GM19099 (cell line): ENCODE results near the gene KREMEN1.

Experiments used
- POLR2A ChIP-seq: IDR thresholded peaks from 3 replicates; pipeline ENCODE4 v1.6.1; 2011; ENCODE audit warnings: low read depth; ENCODE audit not compliant: insufficient read length; ENCODE audit errors: extremely low read depth

The KREMEN1 gene

DNA sequence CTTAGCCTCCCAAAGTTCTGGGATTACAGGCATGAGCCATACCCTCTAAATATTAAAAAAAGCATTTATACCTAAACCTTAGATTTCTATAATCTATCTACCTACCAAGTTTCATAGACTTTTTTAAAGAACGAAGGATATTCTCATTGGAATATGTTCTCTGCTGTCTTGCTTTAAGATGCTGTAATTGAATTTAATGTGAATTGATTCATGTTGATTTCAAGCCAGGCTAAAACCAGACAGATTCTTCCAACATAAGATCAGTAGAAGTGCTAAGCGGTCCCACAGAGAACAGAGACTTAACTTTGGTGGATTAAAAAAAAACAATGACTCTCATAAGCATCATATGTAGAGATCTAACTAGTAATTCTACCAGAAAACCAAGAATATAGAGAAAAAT, 14.2 kb downstream of the KREMEN1 start:
- TF ChIP-seq POLR2A: no peak

DNA sequence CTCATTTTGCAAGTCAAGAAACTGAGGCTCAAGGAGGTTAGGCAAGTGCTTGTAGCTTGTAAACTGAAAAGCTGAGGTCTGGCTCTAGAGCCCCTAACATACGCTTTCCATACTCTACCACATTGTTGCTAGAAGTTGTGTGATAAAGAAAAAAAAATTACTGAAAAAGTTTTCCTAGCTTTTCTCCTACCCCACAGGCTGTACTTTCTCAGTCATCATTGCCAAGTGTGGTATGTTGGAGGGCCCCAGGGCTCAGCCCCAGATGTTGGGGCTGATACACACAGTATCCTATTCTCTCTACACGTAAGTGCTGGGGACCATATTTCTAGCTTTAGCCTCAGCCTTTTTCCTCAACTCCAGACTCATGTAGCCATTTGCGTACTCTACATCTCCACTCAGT, 16.0 kb downstream of the KREMEN1 start:
- TF ChIP-seq POLR2A: no peak

DNA sequence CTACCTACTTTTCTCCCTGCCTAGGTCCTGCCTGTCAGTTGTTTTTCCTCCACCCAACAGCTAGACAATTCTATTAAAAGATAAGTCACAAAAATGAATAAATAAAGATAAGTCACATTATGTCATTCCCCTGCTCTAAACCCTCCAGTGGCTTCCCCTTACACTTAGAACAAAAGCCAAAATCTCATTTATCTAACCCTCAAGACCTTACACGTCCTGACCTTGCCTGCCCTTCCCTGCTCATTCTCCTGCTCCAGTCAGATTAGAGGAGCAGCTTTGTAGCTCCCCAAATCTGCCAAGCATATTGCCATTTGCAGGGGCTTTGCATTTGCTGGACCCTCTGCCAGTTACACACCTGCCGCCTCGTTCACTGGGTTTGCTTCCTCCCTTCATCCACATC, 16.7 kb downstream of the KREMEN1 start:
- no peak for TF ChIP-seq POLR2A

DNA sequence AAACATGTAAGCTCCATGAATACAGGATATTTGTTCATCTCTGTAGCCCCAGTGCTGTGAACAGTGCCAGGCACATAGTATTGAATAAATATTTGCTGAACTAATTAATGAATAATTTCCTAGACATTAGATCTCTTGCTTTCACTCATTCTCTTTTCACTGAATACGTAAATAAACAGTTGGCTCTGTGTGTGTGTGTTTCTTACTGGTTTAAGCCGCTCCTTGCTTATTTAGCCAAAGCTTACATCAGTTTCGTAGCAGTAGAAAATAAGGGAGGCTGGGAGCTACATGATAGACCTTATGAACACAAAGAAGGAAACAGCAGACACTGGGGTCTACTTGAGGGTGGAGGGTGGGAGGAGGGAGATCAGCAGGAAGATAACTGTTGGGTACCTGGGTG, 17.2 kb downstream of the KREMEN1 start:
- TF ChIP-seq POLR2A: no peak

DNA sequence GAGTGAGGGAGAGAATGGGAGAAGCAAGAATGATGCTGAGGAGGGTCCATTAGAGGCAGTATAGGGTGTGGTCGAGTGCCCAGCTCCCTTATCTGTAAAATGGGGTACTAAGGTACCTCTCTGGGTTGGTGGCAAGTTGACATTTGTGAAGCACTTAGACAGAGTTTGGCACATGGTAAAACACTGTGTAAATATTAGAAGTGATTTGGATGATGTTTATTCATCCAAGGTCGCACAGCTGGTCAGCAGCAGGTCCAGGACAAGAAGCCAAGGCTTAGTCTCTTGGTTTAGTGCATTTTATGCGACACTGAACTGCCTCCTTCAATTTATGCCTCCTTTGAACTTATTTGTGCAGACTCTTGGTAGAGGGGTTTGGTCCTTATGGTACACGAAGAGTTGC, 19.4 kb downstream of the KREMEN1 start:
- no peak for TF ChIP-seq POLR2A

DNA sequence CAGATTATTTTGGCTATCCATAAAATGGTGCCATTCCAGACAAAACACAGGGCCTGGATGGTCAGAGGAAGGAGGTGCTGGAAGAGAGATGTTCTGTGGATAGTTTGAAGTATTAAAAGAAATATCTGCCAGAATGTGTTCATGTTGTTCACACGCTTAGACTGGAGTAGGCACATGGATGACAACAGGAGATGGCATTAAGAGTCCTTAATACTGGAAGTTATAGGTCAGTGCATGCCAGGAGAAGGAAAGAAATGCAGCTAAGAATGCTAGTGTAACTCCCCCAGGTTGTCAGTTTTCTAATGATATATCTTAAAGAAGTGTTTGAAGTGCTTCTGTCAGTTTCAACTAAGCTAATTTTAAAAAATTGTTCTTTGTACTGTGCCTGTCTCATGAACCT, 20.2 kb downstream of the KREMEN1 start:
- TF ChIP-seq POLR2A: no peak

DNA sequence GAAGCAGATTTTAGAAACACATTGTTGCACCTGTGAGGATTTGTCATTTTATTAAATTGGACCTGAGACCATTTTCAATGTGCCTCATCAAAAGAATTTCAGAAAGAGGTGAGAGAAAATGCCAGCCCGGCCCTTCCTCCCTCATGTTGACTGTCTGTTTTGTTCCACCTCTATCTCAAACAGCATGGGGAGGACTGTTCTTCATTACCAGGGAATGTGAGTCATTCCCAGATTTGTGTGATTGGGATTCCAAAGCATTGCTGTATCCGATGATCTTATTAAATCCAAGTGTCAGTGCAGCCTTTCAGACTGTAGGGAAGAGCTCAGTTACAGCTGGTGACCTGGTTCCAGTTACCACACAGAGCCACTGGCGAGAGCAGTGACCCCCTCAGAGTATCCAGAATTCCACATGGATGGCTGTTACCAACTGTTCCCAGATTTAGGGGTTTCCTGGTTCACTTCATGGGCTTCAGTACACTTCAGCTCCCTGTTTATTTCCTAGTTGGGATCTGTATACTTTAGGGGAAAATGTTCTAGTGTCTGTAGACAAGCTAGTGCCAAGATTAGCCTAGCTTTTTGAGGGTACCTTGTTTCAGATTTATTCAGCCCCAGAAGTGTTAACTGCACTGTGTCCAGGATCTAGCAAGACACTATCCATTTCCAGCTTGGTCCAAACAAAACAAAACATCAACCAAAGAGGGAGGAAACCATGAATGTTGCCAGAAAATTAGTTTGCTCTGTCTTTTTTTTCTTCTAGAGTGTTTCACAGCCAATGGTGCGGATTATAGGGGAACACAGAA, 20.9 kb downstream of the KREMEN1 start:
- no peak for TF ChIP-seq POLR2A

DNA sequence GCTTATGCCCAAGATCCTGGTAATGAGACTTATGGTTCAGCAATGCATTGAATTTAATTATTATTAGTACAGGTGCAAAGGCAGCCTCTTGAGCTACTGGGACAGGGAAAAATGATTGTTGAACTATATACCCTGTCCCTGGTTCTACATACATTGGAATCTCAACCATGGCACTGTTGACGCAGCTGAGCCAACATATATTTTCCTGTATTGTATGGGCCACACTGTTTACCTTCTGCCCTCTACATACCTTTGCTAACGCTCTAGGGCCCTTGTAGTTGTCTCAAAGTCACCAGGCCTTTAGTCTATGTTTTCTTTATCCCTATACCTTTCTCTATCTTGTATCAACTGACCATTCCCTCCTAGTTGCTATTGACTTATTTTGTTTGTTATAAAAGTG, 22.6 kb downstream of the KREMEN1 start:
- TF ChIP-seq POLR2A: no peak

DNA sequence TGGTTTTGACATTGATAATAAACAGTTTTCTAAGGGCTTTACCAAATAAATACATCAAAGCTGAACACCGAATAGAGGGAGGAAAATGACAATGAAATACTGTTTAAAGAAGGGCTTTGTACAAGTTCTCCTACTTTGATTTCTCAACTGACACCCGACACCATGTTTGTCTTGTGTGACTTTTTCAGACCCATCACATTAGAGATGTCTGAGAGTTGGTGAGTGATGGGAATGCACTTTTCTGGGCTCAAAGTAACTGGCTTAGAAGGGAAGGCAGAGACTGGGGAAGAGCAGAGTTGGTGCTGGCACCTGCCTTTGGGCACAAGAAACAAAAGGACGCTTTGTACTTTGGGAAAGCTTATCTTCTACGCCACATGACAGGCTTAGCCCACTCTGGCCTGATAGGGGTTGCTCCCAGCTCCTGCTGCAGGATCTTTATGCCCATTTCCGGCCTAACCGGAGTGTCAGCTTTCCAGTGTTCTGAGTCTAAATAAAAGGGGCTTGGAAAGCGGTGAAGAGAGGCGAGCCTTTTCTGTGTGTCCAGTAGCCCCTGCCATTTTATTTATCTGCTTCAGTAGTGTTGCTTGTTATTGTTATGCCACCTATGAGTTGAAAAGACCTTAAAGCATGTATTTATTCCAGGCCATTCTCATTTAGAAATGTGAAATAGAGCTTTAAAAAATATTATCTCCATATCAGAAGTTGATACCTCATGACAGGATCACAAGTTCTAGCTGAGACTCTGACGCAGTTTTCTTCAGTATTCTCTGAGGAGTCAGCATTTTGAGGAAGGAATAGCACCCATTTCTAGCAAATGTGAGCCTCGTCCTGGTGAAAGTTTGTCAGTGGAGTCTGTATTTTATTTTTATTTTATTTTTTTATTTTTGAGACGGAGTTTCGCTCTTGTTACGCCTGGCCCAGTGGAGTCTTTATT, 24.2 kb downstream of the KREMEN1 start:
- TF ChIP-seq POLR2A: no peak

DNA sequence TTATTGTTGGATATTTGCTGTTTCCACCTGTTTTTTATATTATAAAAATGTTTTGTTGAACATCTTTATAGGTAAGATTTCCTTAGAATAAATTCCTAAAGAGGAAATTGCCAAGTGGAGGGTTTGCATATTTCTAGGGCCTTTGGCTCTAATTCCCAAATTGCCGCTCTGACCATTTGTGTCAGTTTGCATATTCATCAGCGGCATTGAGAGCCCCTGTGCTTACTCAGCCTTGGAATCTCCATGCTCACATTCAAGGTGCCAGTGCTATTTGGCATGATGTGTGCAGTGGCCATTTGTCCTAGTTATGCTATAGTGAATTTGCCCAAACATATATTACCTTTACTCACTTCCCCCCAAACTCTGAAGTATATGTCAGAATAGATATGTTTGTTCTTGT, 25.5 kb downstream of the KREMEN1 start:
- no peak for TF ChIP-seq POLR2A

DNA sequence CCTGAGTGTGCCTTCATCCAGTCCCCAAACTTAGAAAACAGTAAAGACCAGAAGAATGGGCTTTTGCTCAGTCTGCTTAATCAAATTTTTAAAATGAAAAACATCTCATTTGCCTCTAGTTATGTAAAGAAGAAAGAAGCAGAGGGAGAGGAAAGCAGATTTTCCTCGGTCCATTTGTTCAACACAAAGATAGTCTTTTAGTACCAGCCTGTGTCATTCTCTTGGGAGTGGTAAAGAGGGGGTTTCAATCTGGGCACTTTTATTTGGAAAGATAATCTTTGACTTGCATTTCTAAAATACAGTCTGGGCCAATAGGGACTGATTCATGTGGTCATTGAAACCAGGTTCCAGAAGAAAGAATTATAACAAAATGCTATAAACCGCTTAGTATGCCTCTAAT, 29.5 kb downstream of the KREMEN1 start:
- TF ChIP-seq POLR2A: no peak

DNA sequence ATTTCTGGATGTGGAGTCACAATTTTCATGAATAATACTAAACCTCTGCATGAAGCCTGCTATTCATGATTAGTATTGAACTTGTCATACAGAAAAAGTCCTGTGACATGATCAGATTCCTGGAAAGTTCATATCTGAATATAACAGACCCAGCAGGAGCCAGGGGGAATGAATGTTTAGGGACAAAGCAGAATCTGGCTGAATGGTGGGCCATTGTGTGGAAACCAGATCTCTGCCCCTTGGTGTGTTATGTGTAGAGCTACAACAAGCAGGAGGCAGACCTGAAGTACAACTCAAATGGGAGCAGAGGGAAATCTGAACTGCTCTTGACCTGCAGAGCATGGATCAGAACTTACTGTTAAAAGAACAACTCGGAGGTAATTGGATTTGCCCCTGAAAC, 30.3 kb downstream of the KREMEN1 start:
- TF ChIP-seq POLR2A: no peak

DNA sequence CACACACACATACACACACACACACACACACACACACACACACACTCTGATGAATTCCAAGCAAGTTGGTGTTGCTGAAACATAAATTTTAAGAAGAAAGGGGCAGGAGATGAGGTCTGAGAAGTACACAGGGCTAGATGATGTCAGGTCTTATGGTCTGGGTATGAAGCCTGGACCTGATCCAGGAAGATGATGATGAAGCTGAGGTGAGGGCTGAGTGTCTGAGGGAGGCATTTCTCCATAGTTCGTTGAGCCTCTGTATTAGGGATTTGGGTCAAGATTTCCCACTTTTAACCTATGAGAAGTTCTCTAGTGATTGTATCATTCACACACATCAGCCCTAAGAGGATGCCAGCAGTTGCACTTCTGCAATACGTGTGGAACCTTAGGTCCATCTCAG, 32.6 kb downstream of the KREMEN1 start:
- TF ChIP-seq POLR2A: no peak

DNA sequence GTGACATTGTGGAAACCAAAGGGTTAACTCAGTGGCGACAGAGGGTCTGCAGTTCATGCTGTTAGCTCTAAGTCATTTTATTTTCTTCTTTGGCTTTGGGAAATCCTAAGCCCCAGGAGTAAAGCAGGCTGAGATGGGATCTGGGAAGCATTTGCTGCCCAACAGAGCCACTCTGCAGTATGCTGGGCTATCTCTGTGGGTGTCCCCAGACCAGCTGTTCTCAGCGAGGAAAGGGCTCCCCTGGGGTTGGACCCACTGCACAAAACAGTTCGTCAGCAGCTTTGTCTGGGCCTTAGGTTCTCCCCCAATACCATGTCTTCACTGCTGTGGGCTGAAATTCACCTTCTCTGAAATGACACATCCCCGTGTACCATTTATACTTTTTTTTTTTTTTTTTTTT, 34.0 kb downstream of the KREMEN1 start:
- TF ChIP-seq POLR2A: no peak

DNA sequence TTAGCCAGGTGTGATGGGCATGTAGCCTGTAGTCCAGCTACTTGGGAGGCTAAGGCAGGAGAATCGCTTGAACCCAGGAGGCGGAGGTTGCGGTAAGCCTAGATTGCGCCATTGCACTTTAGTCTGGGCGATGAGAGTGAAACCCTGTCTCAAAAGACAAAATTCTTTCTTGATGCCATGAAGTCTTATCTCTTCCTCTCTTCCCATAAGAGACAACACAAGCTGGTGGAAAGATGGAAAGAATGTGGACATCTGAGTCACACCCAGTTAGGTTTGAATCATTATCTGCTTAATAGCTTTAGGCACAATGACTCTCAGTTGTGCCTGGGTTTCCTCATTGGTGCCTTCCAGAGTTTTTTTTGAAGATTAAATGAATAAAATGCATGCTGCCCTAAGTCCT, 35.3 kb downstream of the KREMEN1 start:
- no peak for TF ChIP-seq POLR2A

DNA sequence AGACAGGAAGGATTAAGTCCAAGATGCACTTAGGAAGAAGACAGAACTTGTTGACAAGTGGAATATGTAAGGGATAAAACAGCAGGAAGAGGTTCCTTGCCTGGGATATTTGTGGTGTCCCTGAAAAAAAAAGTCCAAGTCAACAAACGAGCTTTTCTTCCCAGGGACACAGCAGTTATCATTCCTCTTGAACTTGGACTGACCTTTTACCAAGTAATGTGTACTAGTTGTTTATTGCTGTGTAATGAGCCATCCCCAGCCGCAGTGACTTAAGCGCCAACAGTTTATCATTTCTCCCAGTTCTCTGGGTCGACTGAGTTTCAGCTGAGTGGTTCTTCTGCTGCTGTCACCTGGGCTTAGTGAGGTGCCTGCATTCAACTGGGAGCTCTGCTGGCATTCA, 37.0 kb downstream of the KREMEN1 start:
- no peak for TF ChIP-seq POLR2A
